ENCODE results near the gene GNG4. TPM values are rescaled to one million over a fixed set of nuclear protein-coding genes. Genes with fewer than 3 reads are reported as not detected.
A peak's percentile ranks its signal among the peaks of the same experiment; 100 is the strongest.
"Not testable (repeated sequence)": the region's sequence is repeated elsewhere in the genome, so short reads cannot be mapped to it uniquely, and the experiment has no call there.

The GNG4 gene
- total and polyA plus RNA-seq, 12 donors = 0.04 to 0.15 (median 0.06) TPM; not detected in 9

- WGBS, 2 donors = 2 to 3% methylated on average over 69 to 71 of the region's 71 CpGs
- DNase-seq = no peak
- TF ChIP-seq CTCF (IDR thresholded peaks at IDR 0.05) = no peak
- ATAC-seq = peak in 4 of 8 donors; percentile 8 to 37 (median 20)
- intact Hi-C loops (cut with DNase I) = no loop called here
- Histone ChIP-seq H3K9me3 (peaks cover 0 to 3% (median 0%) of the 10 kb centered on the region in 11 donors), H3K36me3 (no peaks in the 10 kb centered on the region), H3K27ac (no peak overlapping the region), H3K4me1 (peaks cover 3 to 27% (median 22%) of the 10 kb centered on the region in 9 donors), H3K4me3 (peak overlapping the region; percentile 4 to 57 (median 47)), H3K27me3 (peaks cover 17 to 98% (median 86%) of the 10 kb centered on the region in 7 donors)
Observed at GRCh38 chr1:235650341-235651169, 971 bp upstream of the GNG4 start.

GRCh38 chr1:235648954-235649367 is 623 bp downstream of the GNG4 start:
- Histone ChIP-seq H3K27me3 (peaks cover 17 to 99% (median 93%) of the 10 kb centered on the region in 7 donors), H3K4me1 (peaks cover 3 to 27% (median 22%) of the 10 kb centered on the region in 9 donors), H3K27ac (no peak overlapping the region), H3K4me3 (peak overlapping the region; percentile 4 to 57 (median 47)), H3K36me3 (no peaks in the 10 kb centered on the region), H3K9me3 (peaks cover 0 to 2% (median 0%) of the 10 kb centered on the region in 11 donors)
- 0 to 1% methylated on average over 30 of the region's 30 CpGs for WGBS, 2 donors
- intact Hi-C loops (cut with DNase I) = no loop called here
- DNase-seq = peak; percentile 42 to 46
- ATAC-seq = peak; percentile 71 to 89 (median 84)
- TF ChIP-seq CTCF (IDR thresholded peaks at IDR 0.05) = no peak

GRCh38 chr1:235648407-235648907 is 1.1 kb downstream of the GNG4 start:
- Histone ChIP-seq H3K27ac (no peak overlapping the region), H3K9me3 (no peaks in the 10 kb centered on the region), H3K4me3 (peak overlapping the region in 7 of 10 donors; percentile 40 to 57 (median 49)), H3K27me3 (peaks cover 17 to 99% (median 93%) of the 10 kb centered on the region in 7 donors), H3K36me3 (no peaks in the 10 kb centered on the region), H3K4me1 (peaks cover 3 to 27% (median 22%) of the 10 kb centered on the region in 9 donors)
- DNase-seq (no peak), ATAC-seq (peak in 5 of 8 donors; percentile 36 to 53 (median 44))
- no peak for TF ChIP-seq CTCF (IDR thresholded peaks at IDR 0.05)
- intact Hi-C loops (cut with DNase I) = no loop called here
- WGBS, 2 donors = 2 to 5% methylated on average over 31 of the region's 31 CpGs

GRCh38 chr1:235647537-235647936 is 2.0 kb downstream of the GNG4 start:
- H3K4me1 ChIP-seq = peaks cover 3 to 27% (median 22%) of the 10 kb centered on the region in 9 donors
- H3K36me3 ChIP-seq; H3K27ac ChIP-seq; H3K9me3 ChIP-seq; DNase-seq; intact Hi-C loops (cut with DNase I); ATAC-seq; H3K4me3 ChIP-seq: not testable (repeated sequence)
- peaks cover 17 to 98% (median 92%) of the 10 kb centered on the region in 7 donors for H3K27me3 ChIP-seq
- 87 to 94% methylated on average over 12 of the region's 12 CpGs for WGBS, 2 donors

Measured in heart right ventricle (tissue), 16 donors.